A549 (cell line): ENCODE data around the gene SCNN1B. TPM values are rescaled to one million over a fixed set of nuclear protein-coding genes. Genes with fewer than 3 reads are reported as not detected.
"Not testable (repeated sequence)": the region's sequence is repeated elsewhere in the genome, so short reads cannot be mapped to it uniquely, and the experiment has no call there.

ENCODE experiments used
- ATAC-seq, 2 experiments: fragments of 200-7000 bp in 1 of 2; fragments of >200 bp in 1 of 2; cut with Nextera tagmentation in 1 of 2; cut with Tn5 transposase in 1 of 2; 3 replicates each; pipeline versions ENCODE4 v1.8.0 to v1.9.1; 2018 to 2020; ENCODE audit warnings: mild to moderate bottlenecking in 1 of 2, moderate library complexity in 1 of 2
- CTCF ChIA-PET: fragments of 300-600 bp; sonication (Branson Sonifier 250); formaldehyde crosslinking; extraction: SDS; loops from one replicate; lab custom pipeline; 2021; ENCODE audit warnings: antibody characterized with exemption, inconsistent platforms; lab: Yijun Ruan, JAX
- POLR2A ChIA-PET: fragments of 350-600 bp; formaldehyde crosslinking; extraction: SDS; loops from one replicate; lab custom pipeline; 2021; ENCODE audit warnings: antibody characterized with exemption, inconsistent platforms; lab: Yijun Ruan, JAX
- DNase-seq, 2 experiments: peaks; one replicate each; pipeline versions ENCODE4 v3.0.0 to v3.0.0-alpha.2; 2011 to 2016; ENCODE audit warnings: low read depth in 1 of 2, low spot score in 1 of 2
- FAIRE-seq: peaks from 2 replicates; lab custom pipeline; 2011; peaks lifted over from hg19 to GRCh38; lab: Jason Lieb, UNC
- H3K27ac ChIP-seq, 2 experiments: fragments of >200 bp; sonication (Bioruptor Twin); formaldehyde crosslinking; 3 replicates each; pipeline ENCODE4 v1.5.1; 2016 to 2017
- H3K4me1 ChIP-seq: fragments of >200 bp; sonication (Bioruptor Twin); formaldehyde crosslinking; 3 replicates; pipeline ENCODE4 v1.6.1; 2016
- H3K4me2 ChIP-seq: fragments of >200 bp; sonication (Bioruptor Twin); formaldehyde crosslinking; 3 replicates; pipeline ENCODE4 v1.6.1; 2016
- H3K4me3 ChIP-seq: fragments of >200 bp; sonication (Bioruptor Twin); formaldehyde crosslinking; 3 replicates; pipeline ENCODE4 v1.5.1; 2016
- H3K9me3 ChIP-seq: fragments of >200 bp; sonication (Bioruptor Twin); formaldehyde crosslinking; 3 replicates; pipeline ENCODE4 v1.6.1; 2016
- CBX8 ChIP-seq: fragments of 200-600 bp; sonication (generic); IDR thresholded peaks from 2 replicates; pipeline ENCODE4 v1.6.1; 2016
- CEBPB ChIP-seq, 2 experiments: fragments of >200 bp in 1 of 2; sonication (Bioruptor Twin) in 1 of 2; formaldehyde crosslinking in 1 of 2; IDR thresholded peaks; 2 replicates each; pipeline ENCODE4 v1.6.1; 2012 to 2016
- EHMT2 ChIP-seq: fragments of 200-600 bp; sonication (generic); IDR thresholded peaks from 2 replicates; pipeline ENCODE4 v1.6.1; 2016; ENCODE audit warnings: antibody characterized with exemption, low read depth, mild to moderate bottlenecking, moderate library complexity
- EP300 ChIP-seq, 2 experiments: fragments of >200 bp; sonication (Bioruptor Twin); formaldehyde crosslinking; IDR thresholded peaks; 2 replicates in 1 of 2; 3 replicates in 1 of 2; pipeline ENCODE4 v1.6.1; 2016 to 2017
- ESRRA ChIP-seq: fragments of 150-350 bp; IDR thresholded peaks from 2 replicates; pipeline ENCODE4 v1.6.1; 2014; ENCODE audit warnings: mild to moderate bottlenecking, low read length, borderline replicate concordance
- FOSL2 ChIP-seq, 2 experiments: fragments of 450-650 bp in 1 of 2; fragments of >200 bp in 1 of 2; sonication (Bioruptor Twin) in 1 of 2; formaldehyde crosslinking; IDR thresholded peaks; 2 replicates each; pipeline versions ENCODE4 v1.5.0 to v1.6.1; 2016 to 2020; ENCODE audit warnings: mild to moderate bottlenecking in 1 of 2, moderate library complexity in 1 of 2
- FOXS1 ChIP-seq: fragments of 250-450 bp; sonication (Bioruptor Pico); IDR thresholded peaks from 2 replicates; pipeline ENCODE4 v1.5.0; 2020; ENCODE audit warnings: mild to moderate bottlenecking, moderate library complexity
- KDM1A ChIP-seq: fragments of 200-600 bp; sonication (generic); IDR thresholded peaks from 2 replicates; pipeline ENCODE4 v1.6.1; 2016; ENCODE audit warnings: low read depth, mild to moderate bottlenecking
- KDM5A ChIP-seq: fragments of 200-600 bp; sonication (generic); IDR thresholded peaks from 2 replicates; pipeline ENCODE4 v1.6.1; 2016; ENCODE audit warnings: antibody characterized with exemption, mild to moderate bottlenecking
- MAFK ChIP-seq: fragments of 450-650 bp; IDR thresholded peaks from 2 replicates; pipeline ENCODE4 v1.6.1; 2014; ENCODE audit not compliant: partially characterized antibody
- MYC ChIP-seq: IDR thresholded peaks from 2 replicates; pipeline ENCODE4 v1.6.1; 2012; ENCODE audit warnings: mild to moderate bottlenecking, inconsistent platforms, low read length, improper control_type of control experiment, borderline replicate concordance
- NPAS2 ChIP-seq: fragments of 250-450 bp; sonication (Bioruptor Pico); IDR thresholded peaks from 2 replicates; pipeline ENCODE4 v1.8.0; 2022; ENCODE audit warnings: mild to moderate bottlenecking, moderate library complexity, borderline replicate concordance
- RAD21 ChIP-seq, 2 experiments: fragments of >200 bp in 1 of 2; sonication (Bioruptor Twin) in 1 of 2; formaldehyde crosslinking in 1 of 2; IDR thresholded peaks in 1 of 2; conservative IDR thresholded peaks in 1 of 2; 2 replicates in 1 of 2; 3 replicates in 1 of 2; pipeline ENCODE4 v1.6.1; 2012 to 2018; ENCODE audit warnings: inconsistent platforms in 1 of 2
- RARB ChIP-seq: fragments of 250-450 bp; sonication (Bioruptor Pico); IDR thresholded peaks from 2 replicates; pipeline ENCODE4 v1.8.0; 2021; ENCODE audit warnings: mild to moderate bottlenecking, moderate library complexity
- RFX5 ChIP-seq: fragments of 450-650 bp; IDR thresholded peaks from 2 replicates; pipeline ENCODE4 v1.7.1; 2014; ENCODE audit warnings: antibody characterized with exemption, mild to moderate bottlenecking, moderate library complexity
- ZFP36 ChIP-seq: fragments of 450-650 bp; IDR thresholded peaks from 2 replicates; pipeline ENCODE4 v1.6.1; 2014; ENCODE audit warnings: borderline replicate concordance; ENCODE audit not compliant: partially characterized antibody
- WGBS: methylation state at CpG from one replicate; pipeline ENCODE4 v1.1.6; 2017; ENCODE audit errors: missing lambda C conversion rate; 5-methylcytosine and 5-hydroxymethylcytosine counted together
- polyA minus RNA-seq: library from RNA; depleted of rRNA, polyadenylated mRNA; stranded (reverse); fragments of >200 nt; gene quantifications from 2 replicates; pipeline ENCODE4 v1.2.3, GENCODE V29; 2011; rRNA and poly(A)+ RNA removed
- polyA plus RNA-seq, 4 experiments: library from polyadenylated mRNA; depleted of rRNA in 3 of 4; stranded (reverse); fragments of >200 nt; fragmentation: RNase III in 1 of 4; extraction: RNeasy Plus Mini Kit Qiagen cat#74134 plus additional on column Dnase treatment in 1 of 4; gene quantifications; 2 replicates in 3 of 4; 3 replicates in 1 of 4; pipeline ENCODE4 v1.2.3, GENCODE V29; 2011 to 2017
- TF ChIP-seq, protein P1 (sequence below): fragments of 450-650 bp; IDR thresholded peaks from 2 replicates; pipeline ENCODE4 v1.6.1; 2014; ENCODE audit warnings: antibody characterized with exemption

The SCNN1B gene, protein sequence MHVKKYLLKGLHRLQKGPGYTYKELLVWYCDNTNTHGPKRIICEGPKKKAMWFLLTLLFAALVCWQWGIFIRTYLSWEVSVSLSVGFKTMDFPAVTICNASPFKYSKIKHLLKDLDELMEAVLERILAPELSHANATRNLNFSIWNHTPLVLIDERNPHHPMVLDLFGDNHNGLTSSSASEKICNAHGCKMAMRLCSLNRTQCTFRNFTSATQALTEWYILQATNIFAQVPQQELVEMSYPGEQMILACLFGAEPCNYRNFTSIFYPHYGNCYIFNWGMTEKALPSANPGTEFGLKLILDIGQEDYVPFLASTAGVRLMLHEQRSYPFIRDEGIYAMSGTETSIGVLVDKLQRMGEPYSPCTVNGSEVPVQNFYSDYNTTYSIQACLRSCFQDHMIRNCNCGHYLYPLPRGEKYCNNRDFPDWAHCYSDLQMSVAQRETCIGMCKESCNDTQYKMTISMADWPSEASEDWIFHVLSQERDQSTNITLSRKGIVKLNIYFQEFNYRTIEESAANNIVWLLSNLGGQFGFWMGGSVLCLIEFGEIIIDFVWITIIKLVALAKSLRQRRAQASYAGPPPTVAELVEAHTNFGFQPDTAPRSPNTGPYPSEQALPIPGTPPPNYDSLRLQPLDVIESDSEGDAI
- polyA plus RNA-seq (2011; rRNA removed) (0.25 and 0.67 TPM in 2 replicates), polyA plus RNA-seq (2017; fragmentation: RNase III; extraction: RNeasy Plus Mini Kit Qiagen cat#74134 plus additional on column Dnase treatment) (not detected in 3 replicates), polyA minus RNA-seq (1.3 and 1.6 TPM in 2 replicates)
- polyA plus RNA-seq (2012; cell fraction: cytosol; rRNA removed): 0.32 and 0.45 TPM in 2 replicates
- 0.59 and 0.76 TPM in 2 replicates for polyA plus RNA-seq (2012; cell fraction: nucleus; rRNA removed)

DNA sequence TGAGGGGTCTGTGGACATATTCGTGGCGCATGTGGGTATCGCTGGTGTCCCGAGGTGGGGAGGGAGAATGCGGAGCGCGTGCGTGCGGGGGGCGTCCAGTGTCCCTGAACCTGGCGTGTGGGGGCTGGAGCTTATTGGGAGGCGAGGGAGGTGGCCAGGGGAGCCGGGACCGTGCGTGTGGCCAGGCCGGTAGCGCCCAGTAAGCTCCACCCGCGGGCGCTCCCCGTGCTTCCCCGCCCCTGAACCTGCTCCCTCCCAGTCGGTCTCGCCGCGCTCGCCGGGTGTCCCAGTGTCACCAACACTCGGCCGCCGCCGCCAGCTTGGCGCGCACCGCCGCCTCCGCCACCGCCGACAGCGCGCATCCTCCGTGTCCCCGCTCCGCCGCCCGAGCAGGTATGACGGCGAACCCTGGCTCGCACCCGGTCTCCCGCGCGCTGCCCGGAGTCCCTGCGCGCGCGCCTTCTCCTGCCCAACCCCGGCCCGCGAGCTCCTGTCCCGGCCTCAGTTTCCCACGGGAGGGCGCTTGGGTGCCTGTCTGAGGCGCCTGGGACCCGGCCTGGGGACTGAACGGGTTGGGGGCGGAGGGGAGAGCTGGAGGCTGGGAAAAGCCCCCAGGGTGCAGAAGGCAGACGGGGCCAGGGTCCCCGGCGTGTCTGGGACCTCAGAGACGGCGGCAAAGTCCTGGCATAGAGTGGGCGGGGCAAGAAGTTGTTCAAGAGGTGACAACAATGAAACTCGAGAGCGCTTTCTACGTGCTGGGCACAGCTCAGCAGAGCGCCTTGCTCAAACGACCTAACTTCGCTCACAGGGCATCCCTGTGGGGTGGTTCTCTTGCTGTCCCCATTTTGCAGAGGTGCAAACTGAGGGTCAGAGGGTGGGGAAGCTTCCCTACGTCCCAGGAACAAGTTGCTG, at the start of gene SCNN1B:
Gene SCNN1B, plus strand, starts transcription at position 258 of the 912 bp plus-strand sequence. CDS start 46,298 bp downstream, outside the sequence.
- no peak for TF ChIP-seq CBX8
- no peak for TF ChIP-seq FOSL2 (IDR thresholded peaks at IDR 0.05)
- TF ChIP-seq FOSL2 (CRISPR knock-in tag; IDR thresholded peaks at IDR 0.05): no peak
- TF ChIP-seq FOXS1 (CRISPR knock-in tag): no peak
- TF ChIP-seq RFX5: no peak
- TF ChIP-seq MYC: no peak
- TF ChIP-seq KDM1A: no peak
- TF ChIP-seq RARB (CRISPR knock-in tag): no peak
- no peak for TF ChIP-seq EP300 (IDR thresholded peaks at IDR 0.05)
- no peak for TF ChIP-seq NPAS2 (CRISPR knock-in tag)
- no peak for TF ChIP-seq RAD21 (conservative IDR thresholded peaks at IDR 0.05 in 1 of 2, IDR thresholded peaks at IDR 0.05 in 1 of 2)
- no peak for TF ChIP-seq MAFK
- TF ChIP-seq CEBPB (IDR thresholded peaks at IDR 0.05): no peak
- no peak for TF ChIP-seq KDM5A
- TF ChIP-seq EHMT2: no peak
- TF ChIP-seq ZFP36: no peak
- TF ChIP-seq, protein P1, sequence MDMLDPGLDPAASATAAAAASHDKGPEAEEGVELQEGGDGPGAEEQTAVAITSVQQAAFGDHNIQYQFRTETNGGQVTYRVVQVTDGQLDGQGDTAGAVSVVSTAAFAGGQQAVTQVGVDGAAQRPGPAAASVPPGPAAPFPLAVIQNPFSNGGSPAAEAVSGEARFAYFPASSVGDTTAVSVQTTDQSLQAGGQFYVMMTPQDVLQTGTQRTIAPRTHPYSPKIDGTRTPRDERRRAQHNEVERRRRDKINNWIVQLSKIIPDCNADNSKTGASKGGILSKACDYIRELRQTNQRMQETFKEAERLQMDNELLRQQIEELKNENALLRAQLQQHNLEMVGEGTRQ: no peak
- H3K4me1 ChIP-seq: peaks cover 5% of the 10 kb centered on the region; the same call in 2 of the 3 replicates
- 0 out of 3 replicates have a peak, but pooled peaks cover under 1% of the 10 kb centered on the region for H3K9me3 ChIP-seq
- peak within 1 kb of the TSS in 1 of 2 experiments; percentile 33; a peak in 2 of 6 replicates for H3K27ac ChIP-seq
- no peak for FAIRE-seq
- peak within 1 kb of the TSS; percentile 82 for H3K4me2 ChIP-seq
- peak within 1 kb of the TSS; percentile 42 for H3K4me3 ChIP-seq
- ChIA-PET POLR2A (interaction anchor here (0.6 kb wide), 1 partner anchor 176 kb away, joined by 9 read pairs; no protein-coding TSS in a partner anchor), CTCF (interaction anchor here (0.8 to 1.7 kb wide), 5 partner anchors 18 to 132 kb away, joined by 3 to 5 read pairs (median 3); partner anchors contain the start of gene SCNN1G)
- peak; percentile 49 to 72; a peak in 5 of 6 replicates for ATAC-seq
- 14% methylated on average over 31 of the region's 81 CpGs for WGBS
- DNase-seq: no peak

DNA sequence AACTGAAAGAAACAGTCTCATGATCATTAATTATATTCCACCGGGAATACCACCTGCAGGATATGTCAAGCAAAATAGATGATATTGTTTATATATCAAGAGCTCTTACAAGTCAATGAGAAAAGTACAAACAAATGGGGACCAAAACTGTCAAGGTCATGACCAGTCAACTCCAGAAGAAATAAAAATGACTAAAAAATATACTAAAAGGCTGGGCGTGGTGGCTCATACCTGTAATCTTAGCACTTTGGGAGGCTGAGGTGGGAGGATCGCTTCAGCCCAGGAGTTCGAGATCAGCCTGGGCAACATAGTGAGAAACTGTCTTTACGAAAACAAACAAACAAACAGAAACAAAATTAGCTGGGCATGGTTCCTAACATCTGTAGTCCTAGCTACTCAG, 49.8 kb upstream of the SCNN1B start:
- no peak for TF ChIP-seq ESRRA
- TF ChIP-seq, all 56 proteins: peak for 0
- POLR2A ChIA-PET: no interaction called here
- 54% methylated on average over 5 of the region's 5 CpGs for WGBS

DNA sequence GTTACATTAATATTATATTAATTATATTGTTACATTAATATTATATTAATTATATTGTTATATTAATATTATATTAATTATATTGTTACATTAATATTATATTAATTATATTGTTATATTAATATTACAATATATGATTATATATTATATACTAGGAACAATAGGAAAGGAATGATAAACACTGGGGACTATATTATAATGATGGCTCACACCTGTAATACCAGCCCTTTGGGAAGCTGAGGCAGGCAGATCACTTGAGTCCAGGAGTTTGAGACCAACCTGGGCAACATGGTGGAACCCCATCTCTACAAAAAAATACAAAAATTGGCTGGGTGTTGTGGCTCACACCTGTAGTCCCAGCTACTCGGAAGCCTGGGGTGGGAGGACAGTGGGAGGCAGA, 48.5 kb upstream of the SCNN1B start:
- CTCF ChIA-PET: interaction anchor here (0.6 to 1.3 kb wide), 2 partner anchors 9 to 83 kb away, joined by 3 read pairs; no protein-coding TSS in a partner anchor

More for the DNA sequence above, 49.8 kb upstream of the SCNN1B start:
- H3K4me1 ChIP-seq: no peaks in the 10 kb centered on the region
- H3K27ac ChIP-seq: no peak overlapping the region
- CTCF ChIA-PET: interaction anchor here (1.1 to 2.0 kb wide), 2 partner anchors 71 to 182 kb away, joined by 4 to 11 read pairs; no protein-coding TSS in a partner anchor
- DNase-seq: no peak
- no peak overlapping the region for H3K4me3 ChIP-seq
- FAIRE-seq: no peak
- peaks cover 3% of the 10 kb centered on the region; the same call in 1 of the 3 replicates for H3K9me3 ChIP-seq
- H3K4me2 ChIP-seq: no peak overlapping the region
- ATAC-seq: no peak

More for the DNA sequence above, 48.5 kb upstream of the SCNN1B start:
- H3K4me3 ChIP-seq, H3K4me2 ChIP-seq, FAIRE-seq, ATAC-seq, H3K27ac ChIP-seq, DNase-seq, POLR2A ChIA-PET, H3K9me3 ChIP-seq, H3K4me1 ChIP-seq: not testable (repeated sequence)
- WGBS: 50% methylated on average over 1 of the region's 1 CpG
